Kidney epithelial cell (primary cell): ENCODE data around the gene LZTR1. TPM values are rescaled to one million over a fixed set of nuclear protein-coding genes. Genes with fewer than 3 reads are reported as not detected.

Experiments
- DNase-seq: peaks from one replicate; pipeline ENCODE4 v3.0.0-alpha.2; 2010; ENCODE audit warnings: low read depth
- H3K27me3 ChIP-seq: 2 replicates; pipeline ENCODE4 v1.6.0; 2011; ENCODE audit warnings: low read length; ENCODE audit not compliant: control insufficient read depth, insufficient read depth
- H3K36me3 ChIP-seq: 2 replicates; pipeline ENCODE4 v1.5.1; 2011; ENCODE audit warnings: low read length; ENCODE audit not compliant: control insufficient read depth, insufficient read depth
- H3K4me3 ChIP-seq: 2 replicates; pipeline ENCODE4 v1.5.1; 2011; ENCODE audit warnings: low read depth, mild to moderate bottlenecking, control low read depth, low read length
- total RNA-seq: library from RNA; depleted of rRNA; stranded (reverse); fragments of >200 nt; gene quantifications from 2 replicates; pipeline ENCODE4 v1.2.3, GENCODE V29; 2015
- TF ChIP-seq, protein P1 (sequence below): IDR thresholded peaks from 2 replicates; pipeline ENCODE4 v1.5.1; 2011; ENCODE audit warnings: mild to moderate bottlenecking, moderate library complexity, low read length, control low read depth, inconsistent platforms; ENCODE audit not compliant: insufficient read depth, poor library complexity, severe bottlenecking

LZTR1 gene
- total RNA-seq, 1 donor from 2014 or later: 45.2 TPM

DNA sequence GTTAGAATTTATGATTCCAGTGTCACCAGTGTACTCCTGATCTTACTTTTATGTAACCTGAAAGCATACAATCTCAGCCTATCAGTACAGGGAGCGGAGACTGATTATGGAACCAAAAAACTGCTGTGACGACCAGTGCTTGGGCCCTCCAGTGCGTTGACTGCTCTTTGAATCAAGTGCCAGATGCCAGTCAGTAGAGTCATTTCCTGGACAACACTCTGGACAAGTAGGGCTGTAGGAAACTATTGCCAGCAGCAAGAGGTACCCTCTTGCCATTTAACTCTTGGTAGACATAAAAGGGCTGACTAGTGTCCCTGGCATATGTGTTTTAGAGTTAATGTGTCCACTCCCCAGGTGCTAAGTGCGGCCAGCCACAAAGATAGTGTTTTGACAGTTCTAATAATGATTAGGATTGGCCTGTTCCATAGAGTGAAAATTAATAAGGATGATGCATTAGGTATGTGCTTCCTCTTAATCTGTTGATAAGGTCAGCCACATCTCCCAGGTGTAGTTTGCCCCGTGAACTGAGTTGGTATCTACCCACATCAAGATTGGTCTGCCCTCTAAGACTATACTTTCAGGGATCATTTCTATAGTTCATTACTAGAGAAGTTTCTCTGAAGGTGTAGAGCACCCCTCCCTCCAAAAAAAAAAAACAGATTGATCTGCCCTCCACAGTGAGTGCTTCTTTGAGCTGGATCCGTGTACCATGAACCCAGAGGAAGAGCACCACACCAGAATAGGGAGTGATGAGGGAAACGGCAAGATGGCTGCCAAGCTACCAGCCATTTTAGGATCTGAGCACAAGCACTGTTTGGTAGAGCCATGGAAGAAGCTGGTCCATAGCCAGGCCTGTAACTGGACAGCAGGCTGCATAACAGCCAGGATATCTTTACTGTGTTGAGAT, 35.8 kb upstream of the LZTR1 start:
- no peaks in the 10 kb centered on the region for H3K27me3 ChIP-seq
- TF ChIP-seq, protein P1, sequence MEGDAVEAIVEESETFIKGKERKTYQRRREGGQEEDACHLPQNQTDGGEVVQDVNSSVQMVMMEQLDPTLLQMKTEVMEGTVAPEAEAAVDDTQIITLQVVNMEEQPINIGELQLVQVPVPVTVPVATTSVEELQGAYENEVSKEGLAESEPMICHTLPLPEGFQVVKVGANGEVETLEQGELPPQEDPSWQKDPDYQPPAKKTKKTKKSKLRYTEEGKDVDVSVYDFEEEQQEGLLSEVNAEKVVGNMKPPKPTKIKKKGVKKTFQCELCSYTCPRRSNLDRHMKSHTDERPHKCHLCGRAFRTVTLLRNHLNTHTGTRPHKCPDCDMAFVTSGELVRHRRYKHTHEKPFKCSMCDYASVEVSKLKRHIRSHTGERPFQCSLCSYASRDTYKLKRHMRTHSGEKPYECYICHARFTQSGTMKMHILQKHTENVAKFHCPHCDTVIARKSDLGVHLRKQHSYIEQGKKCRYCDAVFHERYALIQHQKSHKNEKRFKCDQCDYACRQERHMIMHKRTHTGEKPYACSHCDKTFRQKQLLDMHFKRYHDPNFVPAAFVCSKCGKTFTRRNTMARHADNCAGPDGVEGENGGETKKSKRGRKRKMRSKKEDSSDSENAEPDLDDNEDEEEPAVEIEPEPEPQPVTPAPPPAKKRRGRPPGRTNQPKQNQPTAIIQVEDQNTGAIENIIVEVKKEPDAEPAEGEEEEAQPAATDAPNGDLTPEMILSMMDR: no peak
- H3K36me3 ChIP-seq: peaks cover 1% of the 10 kb centered on the region
- no peak overlapping the region for H3K4me3 ChIP-seq
- no peak for DNase-seq

DNA sequence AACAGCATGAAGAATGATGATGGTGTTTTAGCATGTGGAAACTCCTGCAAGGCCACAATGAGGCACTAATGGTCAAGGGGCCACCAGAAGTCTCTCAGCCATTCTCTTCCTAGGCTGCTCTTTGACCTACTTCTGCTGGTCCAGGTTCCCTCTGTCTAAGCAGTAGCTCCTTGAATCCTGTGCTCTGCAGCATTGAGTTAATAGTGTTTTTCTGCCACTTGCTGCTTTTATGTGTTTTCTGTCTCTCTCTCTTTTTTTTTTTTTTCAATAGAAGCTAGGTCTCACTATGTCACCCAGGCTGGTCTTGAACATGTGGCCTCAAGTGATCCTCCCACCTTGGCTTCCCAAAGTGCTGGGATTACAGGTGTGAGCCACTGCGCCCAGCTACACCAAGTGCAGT, 35.1 kb upstream of the LZTR1 start:
- peaks cover 1% of the 10 kb centered on the region for H3K36me3 ChIP-seq
- H3K27me3 ChIP-seq: no peaks in the 10 kb centered on the region
- no peak for DNase-seq
- no peak overlapping the region for H3K4me3 ChIP-seq
- TF ChIP-seq, protein P1: no peak

DNA sequence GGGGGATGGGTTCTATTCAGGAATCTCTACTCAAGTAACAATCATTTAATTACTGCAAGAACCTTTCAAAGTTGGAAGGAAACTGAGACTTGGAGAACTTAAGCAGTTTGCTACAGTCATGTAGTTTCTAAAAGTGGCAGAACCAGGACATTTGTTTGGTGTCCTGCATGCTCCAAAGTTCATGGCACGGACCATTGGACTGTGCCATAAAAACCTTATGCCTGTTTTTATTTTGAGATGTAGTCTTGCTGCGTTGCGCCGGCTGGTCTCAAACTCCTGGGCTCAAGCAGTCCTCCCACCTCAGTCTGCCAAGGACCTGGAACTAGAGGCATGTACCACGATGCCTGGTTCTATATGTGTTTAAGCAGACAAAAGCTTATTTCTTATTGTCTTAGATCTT, 33.6 kb upstream of the LZTR1 start:
- H3K36me3 ChIP-seq: peaks cover 1% of the 10 kb centered on the region
- no peak overlapping the region for H3K4me3 ChIP-seq
- no peaks in the 10 kb centered on the region for H3K27me3 ChIP-seq
- DNase-seq: no peak
- TF ChIP-seq, protein P1: no peak

- Histone ChIP-seq H3K36me3 (peaks cover 1% of the 10 kb centered on the region), H3K27me3 (no peaks in the 10 kb centered on the region), H3K4me3 (no peak overlapping the region)
- TF ChIP-seq, protein P1: no peak
- no peak for DNase-seq
These were observed 33.1 kb upstream of the LZTR1 start for GRCh38 chr22:20948989-20949388.

GRCh38 chr22:20949698-20950183, 32.4 kb upstream of the LZTR1 start:
- DNase-seq: no peak
- peaks cover 1% of the 10 kb centered on the region for H3K36me3 ChIP-seq
- no peaks in the 10 kb centered on the region for H3K27me3 ChIP-seq
- TF ChIP-seq, protein P1: no peak
- H3K4me3 ChIP-seq: no peak overlapping the region
